ENCODE data around the gene MAOB.
A peak's percentile ranks its signal among the peaks of the same experiment; 100 is the strongest.

Gene MAOB

DNA sequence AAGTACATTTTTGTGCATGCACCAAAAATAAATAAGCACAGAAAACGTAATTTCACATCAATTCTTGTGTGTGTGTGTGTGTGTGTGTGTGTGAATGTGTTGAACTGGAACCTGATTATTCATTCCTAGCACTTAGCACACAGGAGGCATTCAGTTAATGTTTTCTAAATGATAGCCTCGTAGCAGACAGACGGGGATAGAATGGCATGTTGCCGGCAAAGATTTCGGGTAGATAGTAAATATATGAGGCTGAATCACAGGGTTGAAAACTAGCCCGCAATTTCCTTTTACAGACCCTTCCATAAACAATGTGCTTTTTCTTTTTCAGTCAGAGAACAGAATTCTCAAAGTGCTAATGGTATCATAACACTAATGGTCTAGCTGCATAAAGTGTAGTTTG, 13.5 kb downstream of the MAOB start:
- Histone ChIP-seq H3K4me3 (no peak overlapping the region), H3K36me3 (no peaks in the 10 kb centered on the region), H3K27me3 (no peaks in the 10 kb centered on the region), H3K27ac (peak overlapping the region; percentile 4 to 44), H3K9me3 (peaks cover 0 to 4% (median 0%) of the 10 kb centered on the region in 3 donors), H3K4me1 (peaks cover 0 to 28% (median 0%) of the 10 kb centered on the region in 4 donors)
- intact Hi-C loops (cut with DNase I; ENCODE audit: low total_unique reads): no loop called here
- TF ChIP-seq, protein P1, sequence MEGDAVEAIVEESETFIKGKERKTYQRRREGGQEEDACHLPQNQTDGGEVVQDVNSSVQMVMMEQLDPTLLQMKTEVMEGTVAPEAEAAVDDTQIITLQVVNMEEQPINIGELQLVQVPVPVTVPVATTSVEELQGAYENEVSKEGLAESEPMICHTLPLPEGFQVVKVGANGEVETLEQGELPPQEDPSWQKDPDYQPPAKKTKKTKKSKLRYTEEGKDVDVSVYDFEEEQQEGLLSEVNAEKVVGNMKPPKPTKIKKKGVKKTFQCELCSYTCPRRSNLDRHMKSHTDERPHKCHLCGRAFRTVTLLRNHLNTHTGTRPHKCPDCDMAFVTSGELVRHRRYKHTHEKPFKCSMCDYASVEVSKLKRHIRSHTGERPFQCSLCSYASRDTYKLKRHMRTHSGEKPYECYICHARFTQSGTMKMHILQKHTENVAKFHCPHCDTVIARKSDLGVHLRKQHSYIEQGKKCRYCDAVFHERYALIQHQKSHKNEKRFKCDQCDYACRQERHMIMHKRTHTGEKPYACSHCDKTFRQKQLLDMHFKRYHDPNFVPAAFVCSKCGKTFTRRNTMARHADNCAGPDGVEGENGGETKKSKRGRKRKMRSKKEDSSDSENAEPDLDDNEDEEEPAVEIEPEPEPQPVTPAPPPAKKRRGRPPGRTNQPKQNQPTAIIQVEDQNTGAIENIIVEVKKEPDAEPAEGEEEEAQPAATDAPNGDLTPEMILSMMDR (IDR thresholded peaks at IDR 0.05): no peak
- no peak for DNase-seq

- Histone ChIP-seq H3K4me3 (no peak overlapping the region), H3K27ac (no peak overlapping the region), H3K9me3 (no peaks in the 10 kb centered on the region), H3K27me3 (no peaks in the 10 kb centered on the region), H3K36me3 (no peaks in the 10 kb centered on the region), H3K4me1 (peaks cover 0 to 45% (median 0%) of the 10 kb centered on the region in 4 donors)
- TF ChIP-seq, protein P1 (IDR thresholded peaks at IDR 0.05): no peak
- intact Hi-C loops (cut with DNase I; ENCODE audit: low total_unique reads): no loop called here
- no peak for DNase-seq
Measured at GRCh38 chrX:43866423-43866822, 15.8 kb downstream of the MAOB start.

- no peaks in the 10 kb centered on the region for H3K36me3 ChIP-seq
- intact Hi-C loops (cut with DNase I; ENCODE audit: low total_unique reads): no loop called here
- TF ChIP-seq, protein P1 (IDR thresholded peaks at IDR 0.05): no peak
- no peaks in the 10 kb centered on the region for H3K27me3 ChIP-seq
- H3K9me3 ChIP-seq: no peaks in the 10 kb centered on the region
- DNase-seq: no peak
- H3K4me1 ChIP-seq: peaks cover 0 to 51% (median 0%) of the 10 kb centered on the region in 4 donors
- H3K27ac ChIP-seq: no peak overlapping the region
- no peak overlapping the region for H3K4me3 ChIP-seq
Measured at GRCh38 chrX:43865791-43866190, 16.5 kb downstream of the MAOB start.

DNA sequence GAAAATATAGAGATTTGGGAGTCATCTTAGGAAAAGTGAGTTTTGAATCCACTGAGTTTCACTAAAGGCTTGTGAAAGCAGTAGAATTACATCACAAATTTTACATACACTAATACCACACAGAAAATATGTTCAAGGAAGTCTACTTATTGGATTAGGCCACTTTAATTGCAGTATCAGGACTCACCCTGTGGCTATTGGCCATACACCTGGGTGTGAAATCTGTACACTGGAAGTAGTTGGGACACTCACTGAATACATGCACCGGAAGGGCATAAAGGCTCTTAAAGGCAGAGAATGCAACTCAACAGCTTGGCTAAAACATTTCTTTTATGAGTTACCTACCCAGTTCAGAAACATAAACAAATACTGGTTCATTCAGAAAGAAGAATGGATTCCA, 19.8 kb downstream of the MAOB start:
- intact Hi-C loops (cut with DNase I; ENCODE audit: low total_unique reads): no loop called here
- Histone ChIP-seq H3K27me3 (no peaks in the 10 kb centered on the region), H3K36me3 (no peaks in the 10 kb centered on the region), H3K4me1 (peaks cover 0 to 40% (median 0%) of the 10 kb centered on the region in 4 donors), H3K9me3 (no peaks in the 10 kb centered on the region), H3K27ac (peak overlapping the region; percentile 39 to 44), H3K4me3 (no peak overlapping the region)
- no peak for DNase-seq
- TF ChIP-seq, protein P1 (IDR thresholded peaks at IDR 0.05): no peak

GRCh38 chrX:43861750-43862149, 20.5 kb downstream of the MAOB start:
- Histone ChIP-seq H3K27me3 (no peaks in the 10 kb centered on the region), H3K36me3 (no peaks in the 10 kb centered on the region), H3K4me1 (peaks cover 0 to 36% (median 0%) of the 10 kb centered on the region in 4 donors), H3K27ac (peak overlapping the region in 1 of 2 donors; percentile 39), H3K9me3 (no peaks in the 10 kb centered on the region), H3K4me3 (no peak overlapping the region)
- intact Hi-C loops (cut with DNase I; ENCODE audit: low total_unique reads): no loop called here
- no peak for DNase-seq
- TF ChIP-seq, protein P1 (IDR thresholded peaks at IDR 0.05): no peak

Measured in tibial artery (tissue), 4 donors.